NT2/D1 (cell line): ENCODE results near the gene MROH2A.

Source experiments
- DNase-seq: peaks from one replicate; pipeline ENCODE4 v3.0.0-alpha.2; 2011; ENCODE audit warnings: low read depth, low spot score
- H3K27me3 ChIP-seq: 2 replicates; pipeline ENCODE4 v1.6.0; 2011; ENCODE audit warnings: mild to moderate bottlenecking; ENCODE audit not compliant: insufficient read length, insufficient read depth
- H3K36me3 ChIP-seq: 2 replicates; pipeline ENCODE4 v1.6.1; 2011; ENCODE audit warnings: mild to moderate bottlenecking, low read length, mixed read lengths; ENCODE audit not compliant: insufficient read depth, insufficient read length
- H3K4me1 ChIP-seq: 2 replicates; pipeline ENCODE4 v1.5.1; 2011; ENCODE audit not compliant: insufficient read depth, insufficient read length
- H3K4me3 ChIP-seq: 2 replicates; pipeline ENCODE4 v1.5.1; 2011; ENCODE audit warnings: low read depth; ENCODE audit not compliant: insufficient read length
- H3K9ac ChIP-seq: 2 replicates; pipeline ENCODE4 v1.6.0; 2011; ENCODE audit warnings: low read depth; ENCODE audit not compliant: insufficient read length
- H3K9me3 ChIP-seq: 2 replicates; pipeline ENCODE4 v1.5.1; 2011; ENCODE audit warnings: mild to moderate bottlenecking, low read length; ENCODE audit not compliant: insufficient read depth
- SUZ12 ChIP-seq: IDR thresholded peaks from 2 replicates; pipeline ENCODE4 v1.6.1; 2011; ENCODE audit not compliant: insufficient read length, insufficient read depth; ENCODE audit errors: extremely low read depth
- YY1 ChIP-seq: IDR thresholded peaks from 2 replicates; pipeline ENCODE4 v1.6.1; 2011; ENCODE audit not compliant: insufficient read length, insufficient read depth
- ZNF274 ChIP-seq: IDR thresholded peaks from 2 replicates; pipeline ENCODE4 v1.6.1; 2011; ENCODE audit warnings: mild to moderate bottlenecking, low read depth, low read length

MROH2A gene

DNA sequence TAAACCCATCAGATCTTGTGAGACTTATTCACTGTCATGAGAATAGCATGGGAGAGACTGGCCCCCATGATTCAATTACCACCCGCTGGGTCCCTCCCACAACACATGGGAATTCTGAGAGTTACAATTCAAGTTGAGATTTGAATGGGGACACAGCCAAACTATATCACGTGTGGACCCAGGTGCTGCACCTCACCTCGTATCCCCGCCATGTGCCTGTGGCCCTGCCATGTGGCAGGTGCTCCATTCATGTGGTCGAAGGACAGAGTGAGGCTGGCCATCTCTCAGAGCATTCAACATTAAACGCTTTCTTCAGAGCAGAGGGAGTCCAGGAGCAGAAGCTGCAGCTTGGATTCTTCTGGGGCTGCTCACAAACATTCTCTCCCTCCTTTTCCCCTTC lies 32.3 kb downstream of the MROH2A start:
- TF ChIP-seq ZNF274: no peak
- no peak for TF ChIP-seq SUZ12
- no peak for TF ChIP-seq YY1
- H3K4me1 ChIP-seq: no peaks in the 10 kb centered on the region
- DNase-seq: no peak
- no peak overlapping the region for H3K9ac ChIP-seq
- H3K27me3 ChIP-seq: no peaks in the 10 kb centered on the region
- no peaks in the 10 kb centered on the region; the same call in 1 of the 2 replicates for H3K9me3 ChIP-seq
- H3K36me3 ChIP-seq: no peaks in the 10 kb centered on the region
- no peak overlapping the region for H3K4me3 ChIP-seq

GRCh38 chr2:233811087-233811486 lies 33.0 kb downstream of the MROH2A start:
- no peaks in the 10 kb centered on the region; the same call in 1 of the 2 replicates for H3K9me3 ChIP-seq
- no peak overlapping the region for H3K4me3 ChIP-seq
- DNase-seq: no peak
- H3K4me1 ChIP-seq: no peaks in the 10 kb centered on the region
- no peaks in the 10 kb centered on the region for H3K36me3 ChIP-seq
- H3K9ac ChIP-seq: no peak overlapping the region
- H3K27me3 ChIP-seq: no peaks in the 10 kb centered on the region
- TF ChIP-seq SUZ12: no peak
- TF ChIP-seq YY1: no peak
- no peak for TF ChIP-seq ZNF274

GRCh38 chr2:233811732-233812131 lies 33.6 kb downstream of the MROH2A start:
- H3K36me3 ChIP-seq: no peaks in the 10 kb centered on the region
- no peaks in the 10 kb centered on the region for H3K27me3 ChIP-seq
- no peak overlapping the region for H3K9ac ChIP-seq
- H3K4me3 ChIP-seq: no peak overlapping the region
- no peaks in the 10 kb centered on the region for H3K9me3 ChIP-seq
- no peak for TF ChIP-seq ZNF274
- no peak for TF ChIP-seq SUZ12
- no peak for TF ChIP-seq YY1
- no peak for DNase-seq
- H3K4me1 ChIP-seq: no peaks in the 10 kb centered on the region

GRCh38 chr2:233813236-233814055 lies 35.3 kb downstream of the MROH2A start:
- no peak for DNase-seq
- no peaks in the 10 kb centered on the region for H3K9me3 ChIP-seq
- H3K4me1 ChIP-seq: no peaks in the 10 kb centered on the region
- no peaks in the 10 kb centered on the region for H3K27me3 ChIP-seq
- H3K9ac ChIP-seq: no peak overlapping the region
- H3K4me3 ChIP-seq: no peak overlapping the region
- TF ChIP-seq ZNF274 (no peak), YY1 (no peak), SUZ12 (no peak)
- no peaks in the 10 kb centered on the region for H3K36me3 ChIP-seq

- Histone ChIP-seq H3K9ac (no peak overlapping the region), H3K9me3 (no peaks in the 10 kb centered on the region), H3K4me3 (no peak overlapping the region), H3K27me3 (peaks cover 2% of the 10 kb centered on the region), H3K36me3 (no peaks in the 10 kb centered on the region), H3K4me1 (no peaks in the 10 kb centered on the region)
- TF ChIP-seq YY1: no peak
- TF ChIP-seq ZNF274: no peak
- TF ChIP-seq SUZ12: no peak
- no peak for DNase-seq
Observed at GRCh38 chr2:233814056-233814835, 36.1 kb downstream of the MROH2A start.

GRCh38 chr2:233815861-233816260 lies 37.7 kb downstream of the MROH2A start:
- H3K27me3 ChIP-seq: peaks cover 2% of the 10 kb centered on the region
- DNase-seq: no peak
- no peak overlapping the region for H3K4me3 ChIP-seq
- no peaks in the 10 kb centered on the region for H3K4me1 ChIP-seq
- no peaks in the 10 kb centered on the region for H3K36me3 ChIP-seq
- no peak overlapping the region for H3K9ac ChIP-seq
- H3K9me3 ChIP-seq: no peaks in the 10 kb centered on the region
- TF ChIP-seq SUZ12 (no peak), YY1 (no peak), ZNF274 (no peak)

DNA sequence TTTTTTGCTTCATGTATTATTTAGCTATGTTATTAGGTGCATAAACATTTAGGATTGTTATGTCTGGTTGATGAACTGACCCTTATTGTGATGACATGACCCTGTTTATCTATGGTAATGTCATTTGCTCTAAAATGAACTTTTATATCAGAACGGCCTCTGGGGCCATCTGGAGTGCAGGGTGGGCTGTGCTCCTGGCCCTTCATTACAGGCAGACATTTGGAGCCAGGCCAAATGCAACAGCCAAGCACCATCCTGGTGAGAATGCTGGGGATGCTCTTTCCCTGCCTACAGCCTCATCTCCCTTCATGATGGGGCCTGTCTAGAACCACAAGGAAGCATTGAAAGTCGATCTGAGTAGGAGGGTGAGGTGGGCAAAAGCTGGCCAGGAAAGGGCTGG lies 38.2 kb downstream of the MROH2A start:
- Histone ChIP-seq H3K9me3 (no peaks in the 10 kb centered on the region), H3K36me3 (no peaks in the 10 kb centered on the region), H3K27me3 (peaks cover 2% of the 10 kb centered on the region), H3K9ac (no peak overlapping the region), H3K4me1 (no peaks in the 10 kb centered on the region), H3K4me3 (no peak overlapping the region)
- no peak for DNase-seq
- TF ChIP-seq YY1 (no peak), SUZ12 (no peak), ZNF274 (no peak)
